K562 (cell line): ENCODE data around the gene DUSP21. TPM values are rescaled to one million over a fixed set of nuclear protein-coding genes. Genes with fewer than 3 reads are reported as not detected.

Source experiments
- ATAC-seq: fragments of 200-7000 bp; cut with Tn5 transposase; 3 replicates; pipeline ENCODE4 v1.9.1; 2020; ENCODE audit warnings: moderate library complexity
- BruUV-seq: library from RNA; stranded (reverse); fragments of 400-500 nt; replicated peaks from 2 replicates; lab custom pipeline; 2021; lab: Mats Ljungman, UMichigan
- CTCF ChIA-PET: fragments of 300-600 bp; formaldehyde crosslinking; extraction: SDS; loops from one replicate; lab custom pipeline; 2021; ENCODE audit warnings: low intra/inter-chr PET ratio; lab: Yijun Ruan, JAX
- POLR2A ChIA-PET: fragments of 300-600, 350-650 bp; sonication (Branson Sonifier 250); formaldehyde crosslinking; extraction: SDS; loops from one replicate; lab custom pipeline; 2021; ENCODE audit warnings: antibody characterized with exemption, inconsistent platforms; lab: Yijun Ruan, JAX
- DNase-seq, 4 experiments: peaks; one replicate each; pipeline versions ENCODE4 v3.0.0 to v3.0.0-alpha.2; 2011 to 2018; ENCODE audit warnings: low spot score in 3 of 4, mixed read lengths in 3 of 4; ENCODE audit errors: extremely low read depth in 1 of 4
- FAIRE-seq: peaks from 2 replicates; lab custom pipeline; 2011; peaks lifted over from hg19 to GRCh38; lab: Jason Lieb, UNC
- H2AFZ ChIP-seq: 2 replicates; pipeline ENCODE4 v1.6.0; 2011; ENCODE audit warnings: low read depth, low read length, control low read depth, inconsistent platforms
- H3K27ac ChIP-seq: fragments of 200-600 bp; 3 replicates; pipeline ENCODE4 v1.8.0; 2011; ENCODE audit warnings: low read depth, mild to moderate bottlenecking, control low read depth, inconsistent platforms, low read length, moderate library complexity, mixed read lengths; ENCODE audit errors: extremely low read depth
- H3K27me3 ChIP-seq, 2 experiments: fragments of 300-600 bp in 1 of 2; 2 replicates in 1 of 2; 3 replicates in 1 of 2; pipeline versions ENCODE4 v1.6.0 to v1.8.0; 2011; ENCODE audit warnings: inconsistent platforms in 2 of 2, low read length in 2 of 2, mild to moderate bottlenecking in 1 of 2, mixed read lengths in 1 of 2, moderate library complexity in 1 of 2; ENCODE audit not compliant: control insufficient read depth in 2 of 2, insufficient read depth in 2 of 2
- H3K36me3 ChIP-seq: fragments of 300-600 bp; 3 replicates; pipeline ENCODE4 v1.8.0; 2011; ENCODE audit warnings: mild to moderate bottlenecking, low read length, inconsistent platforms; ENCODE audit not compliant: control insufficient read depth, insufficient read depth
- H3K4me1 ChIP-seq, 2 experiments: fragments of 200-600 bp in 1 of 2; replicated peaks in 1 of 2; 2 replicates in 1 of 2; 3 replicates in 1 of 2; pipeline versions ENCODE4 v1.5.1 to v1.8.0; 2011; ENCODE audit warnings: inconsistent platforms in 2 of 2, low read length in 2 of 2, mild to moderate bottlenecking in 1 of 2, mixed read lengths in 1 of 2, moderate library complexity in 1 of 2; ENCODE audit not compliant: control insufficient read depth in 2 of 2, insufficient read depth in 2 of 2
- H3K4me2 ChIP-seq: 2 replicates; pipeline ENCODE4 v1.6.1; 2011; ENCODE audit warnings: low read length, control low read depth, inconsistent platforms, mixed read lengths; ENCODE audit not compliant: insufficient read depth
- H3K4me3 ChIP-seq: fragments of 200-600 bp; sonication (generic), shearing (Covaris generic); 2 replicates; pipeline ENCODE4 v1.5.1; 2016; ENCODE audit warnings: control low read depth, inconsistent platforms
- H3K79me2 ChIP-seq: fragments of 200-600 bp; 3 replicates; pipeline ENCODE4 v1.8.0; 2011; ENCODE audit warnings: low read length, inconsistent platforms; ENCODE audit not compliant: control insufficient read depth, insufficient read depth
- H3K9ac ChIP-seq, 2 experiments: 2 replicates each; pipeline versions ENCODE4 v1.6.0 to v1.6.1; 2011; ENCODE audit warnings: low read depth in 2 of 2, low read length in 2 of 2, control low read depth in 1 of 2, inconsistent platforms in 1 of 2, mild to moderate bottlenecking in 1 of 2, mixed read lengths in 1 of 2; ENCODE audit not compliant: insufficient read depth in 1 of 2
- H3K9me1 ChIP-seq: one replicate; pipeline ENCODE4 v1.6.0; 2011; ENCODE audit warnings: inconsistent platforms, mild to moderate bottlenecking, low read length, moderate library complexity; ENCODE audit not compliant: control insufficient read depth, insufficient read depth
- H3K9me3 ChIP-seq: replicated peaks from 2 replicates; pipeline ENCODE4 v1.5.1; 2011; ENCODE audit warnings: low read depth, low read length, inconsistent platforms; ENCODE audit not compliant: control insufficient read depth, insufficient read depth
- H4K20me1 ChIP-seq: replicated peaks from 2 replicates; pipeline ENCODE4 v1.6.1; 2011; ENCODE audit warnings: low read length, inconsistent platforms, mixed read lengths; ENCODE audit not compliant: control insufficient read depth, insufficient read depth
- CC2D1A ChIP-seq: fragments of 450-650 bp; IDR thresholded peaks from 2 replicates; pipeline ENCODE4 v1.6.1; 2017; ENCODE audit warnings: mild to moderate bottlenecking
- CEBPB ChIP-seq: fragments of 450-650 bp; IDR thresholded peaks from 2 replicates; pipeline ENCODE4 v1.6.1; 2016; ENCODE audit warnings: missing genetic modification characterization, missing compliant biosample characterization
- FOXA1 ChIP-seq: fragments of 450-650 bp; IDR thresholded peaks from 2 replicates; pipeline ENCODE4 v1.6.1; 2016; ENCODE audit warnings: mild to moderate bottlenecking, borderline replicate concordance
- ZBTB40 ChIP-seq, 2 experiments: fragments of 450-650 bp in 1 of 2; sonication (generic) in 1 of 2; formaldehyde crosslinking in 1 of 2; IDR thresholded peaks; 2 replicates each; pipeline versions ENCODE4 v1.7.1 to v1.9.0; 2016 to 2022; ENCODE audit warnings: inconsistent platforms in 1 of 2, mild to moderate bottlenecking in 1 of 2, missing genetic modification reagents in 1 of 2
- WGBS: fragments of 100-300 bp; shearing (Covaris generic); methylation state at CpG from one replicate; pipeline ENCODE4 v1.1.6; 2016; ENCODE audit warnings: low coverage, mixed read lengths; ENCODE audit not compliant: insufficient coverage; ENCODE audit errors: missing lambda C conversion rate; 5-methylcytosine and 5-hydroxymethylcytosine counted together
- in situ Hi-C: fragments of 300-500 bp; cut with MboI; formaldehyde crosslinking; loops from 4 replicates; pipeline ENCODE4 v1.15.0; 2018; ENCODE audit warnings: inconsistent platforms, mixed read lengths
- intact Hi-C: fragments of 100-400 bp; cut with micrococcal nuclease; formaldehyde crosslinking; loops from 2 replicates; pipeline ENCODE4 v1.14.2; 2022
- polyA plus RNA-seq, 8 experiments: library from polyadenylated mRNA; depleted of rRNA in 4 of 8; stranded (reverse) in 5 of 8; unstranded in 3 of 8; fragments of >200 nt; fragmentation: Nextera tagmentation in 2 of 8; fragmentation: Illumina TruSeq in 1 of 8; extraction: Ambion mirVana in 2 of 8; extraction: Trizol in 1 of 8; gene quantifications; 2 replicates each; pipeline versions ENCODE4 v1.2.1 to v1.2.3, GENCODE V29; 2011 to 2014; ENCODE audit warnings: inconsistent platforms in 1 of 8, missing spikeins in 1 of 8
- total RNA-seq, 7 experiments: library from RNA; depleted of rRNA in 6 of 7; stranded (reverse); fragments of >200 nt in 6 of 7; fragmentation: Illumina TruSeq in 2 of 7; extraction: Trizol in 2 of 7; gene quantifications; 2 replicates each; pipeline versions ENCODE4 v1.2.1 to v1.2.3, GENCODE V29; 2011 to 2021; ENCODE audit warnings: low replicate concordance in 1 of 7

Gene DUSP21
- total and polyA plus RNA-seq, 9 of the 15 experiments (the other 6 are each of a cell fraction or from before 2014, with no cell fraction given), result 0.14 to 2.5 (median 1.3) TPM

DNA sequence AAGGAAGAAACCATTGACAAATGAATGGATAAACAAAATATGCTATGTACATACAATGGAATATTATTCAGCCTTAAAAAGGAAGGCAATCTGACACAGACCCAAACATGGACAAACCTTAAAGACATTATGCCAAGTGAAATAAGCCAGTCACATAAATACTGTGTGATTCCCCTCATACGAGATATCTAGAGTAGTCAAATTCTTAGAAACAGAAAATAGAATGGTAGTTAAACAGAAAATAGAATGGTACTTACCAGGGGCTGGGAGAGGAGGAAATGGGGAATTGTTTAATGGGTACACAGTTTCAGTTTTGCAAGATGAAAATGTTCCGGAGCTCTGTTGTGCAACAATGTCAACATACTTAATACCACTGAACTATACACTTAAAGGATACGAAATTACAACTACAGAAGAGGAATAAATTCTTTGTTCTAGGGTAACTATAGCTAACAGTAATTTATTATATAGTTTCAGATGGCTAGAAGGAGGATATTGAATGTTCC lies 47.8 kb upstream of the DUSP21 start:
- no peaks in the 10 kb centered on the region for H3K27me3 ChIP-seq
- no peak overlapping the region for H3K4me2 ChIP-seq
- no peak for DNase-seq
- no peaks in the 10 kb centered on the region for H3K79me2 ChIP-seq
- no peaks in the 10 kb centered on the region for H3K9me1 ChIP-seq
- no peak overlapping the region for H2AFZ ChIP-seq
- ChIA-PET CTCF (interaction anchor here (0.6 kb wide), 1 partner anchor 42 kb away, joined by 4 read pairs; no protein-coding TSS in a partner anchor), POLR2A (no interaction called here)
- no peak overlapping the region for H3K4me3 ChIP-seq
- no peaks in the 10 kb centered on the region for H3K36me3 ChIP-seq
- in situ Hi-C loops, result no loop called here
- H3K9me3 ChIP-seq, result no peaks in the 10 kb centered on the region
- BruUV-seq, result no TSS peak
- intact Hi-C loops, result no loop called here
- no peaks in the 10 kb centered on the region for H4K20me1 ChIP-seq
- no peak for ATAC-seq
- FAIRE-seq, result no peak
- H3K4me1 ChIP-seq, result no peaks in the 10 kb centered on the region
- peak; percentile 33; the same call in 1 of the 2 replicates for TF ChIP-seq CEBPB
- TF ChIP-seq CC2D1A, result no peak
- WGBS, result 45% methylated on average over 3 of the region's 3 CpGs
- H3K9ac ChIP-seq, result no peak overlapping the region
- no peak overlapping the region for H3K27ac ChIP-seq

- Histone ChIP-seq H3K27ac (no peak overlapping the region), H3K4me3 (no peak overlapping the region), H3K27me3 (no peaks in the 10 kb centered on the region), H3K79me2 (no peaks in the 10 kb centered on the region), H3K36me3 (no peaks in the 10 kb centered on the region), H4K20me1 (no peaks in the 10 kb centered on the region), H3K9me3 (no peaks in the 10 kb centered on the region), H2AFZ (no peak overlapping the region), H3K9ac (no peak overlapping the region), H3K4me2 (no peak overlapping the region), H3K4me1 (no peaks in the 10 kb centered on the region), H3K9me1 (no peaks in the 10 kb centered on the region)
- WGBS, result 57% methylated on average over 1 of the region's 2 CpGs
- in situ Hi-C loops, result no loop called here
- DNase-seq (no peak), FAIRE-seq (no peak), ATAC-seq (no peak)
- no TSS peak for BruUV-seq
- TF ChIP-seq ZBTB40 (IDR thresholded peaks at IDR 0.05) (peak; percentile 61), ZBTB40 (CRISPR knock-in tag; IDR thresholded peaks at IDR 0.05) (no peak), FOXA1 (no peak)
- intact Hi-C loops, result no loop called here
- CTCF ChIA-PET, result interaction anchor here (0.7 kb wide), 1 partner anchor 853 kb away, joined by 4 read pairs; no protein-coding TSS in a partner anchor
- POLR2A ChIA-PET, result no interaction called here
These were observed 41.2 kb upstream of the DUSP21 start for GRCh38 chrX:44802613-44803012.
